HepG2 (cell line): ENCODE measurements around the gene ZBTB32. TPM values are rescaled to one million over a fixed set of nuclear protein-coding genes. Genes with fewer than 3 reads are reported as not detected.

ENCODE experiments used
- ATAC-seq: fragments of 200-7000 bp; cut with Tn5 transposase; 3 replicates; pipeline ENCODE4 v1.9.1; 2020; ENCODE audit warnings: mild to moderate bottlenecking, moderate library complexity
- BruUV-seq: library from RNA; stranded (reverse); fragments of 400-500 nt; replicated peaks from 2 replicates; lab custom pipeline; 2021; lab: Mats Ljungman, UMichigan
- CTCF ChIA-PET: fragments of 300-600 bp; formaldehyde crosslinking; extraction: SDS; loops from one replicate; lab custom pipeline; 2021; ENCODE audit warnings: low total read pairs, inconsistent platforms, low intra/inter-chr PET ratio; lab: Yijun Ruan, JAX
- POLR2A ChIA-PET: fragments of 350-600 bp; sonication (Branson Sonifier 250); formaldehyde crosslinking; loops from one replicate; lab custom pipeline; 2020; ENCODE audit warnings: antibody characterized with exemption, inconsistent platforms; lab: Yijun Ruan, JAX
- DNase-seq: peaks from one replicate; pipeline ENCODE4 v3.0.0-alpha.2; 2015; ENCODE audit warnings: low spot score
- FAIRE-seq: peaks from 3 replicates; lab custom pipeline; 2011; peaks lifted over from hg19 to GRCh38; lab: Jason Lieb, UNC
- H2AFZ ChIP-seq: one replicate; pipeline ENCODE4 v1.6.1; 2011; ENCODE audit warnings: low read length, inconsistent platforms
- H3K27ac ChIP-seq: fragments of 300-600 bp; 3 replicates; pipeline ENCODE4 v1.8.0; 2011; ENCODE audit warnings: mixed run types, mild to moderate bottlenecking, mixed read lengths, low read length, inconsistent platforms; ENCODE audit not compliant: insufficient read depth; ENCODE audit errors: extremely low read length
- H3K27me3 ChIP-seq, 2 experiments: fragments of 200-600 bp in 1 of 2; 2 replicates in 1 of 2; 3 replicates in 1 of 2; pipeline versions ENCODE4 v1.6.0 to v1.8.0; 2011; ENCODE audit warnings: low read length in 2 of 2, mild to moderate bottlenecking in 2 of 2, moderate library complexity in 2 of 2, inconsistent platforms in 1 of 2; ENCODE audit not compliant: insufficient read depth in 2 of 2, control insufficient read depth in 1 of 2
- H3K36me3 ChIP-seq, 2 experiments: fragments of 200-600 bp in 1 of 2; replicated peaks in 1 of 2; 2 replicates in 1 of 2; 3 replicates in 1 of 2; pipeline versions ENCODE4 v1.5.1 to v1.8.0; 2011; ENCODE audit warnings: low read length in 2 of 2, inconsistent platforms in 1 of 2; ENCODE audit not compliant: insufficient read depth in 2 of 2, control insufficient read depth in 1 of 2
- H3K4me1 ChIP-seq: 2 replicates; pipeline ENCODE4 v1.5.1; 2012; ENCODE audit warnings: low read length, inconsistent platforms; ENCODE audit not compliant: insufficient read depth
- H3K4me2 ChIP-seq: 2 replicates; pipeline ENCODE4 v1.6.0; 2011; ENCODE audit warnings: low read depth, low read length, inconsistent platforms
- H3K4me3 ChIP-seq, 3 experiments: fragments of 200-600 bp in 1 of 3; sonication (generic), shearing (Covaris generic) in 1 of 3; replicated peaks in 1 of 3; 2 replicates each; pipeline ENCODE4 v1.5.1; 2011 to 2016; ENCODE audit warnings: low read length in 3 of 3, inconsistent platforms in 2 of 3, low read depth in 2 of 3, mild to moderate bottlenecking in 2 of 3, control low read depth in 1 of 3, mixed read lengths in 1 of 3; ENCODE audit not compliant: insufficient read depth in 1 of 3
- H3K79me2 ChIP-seq: one replicate; pipeline ENCODE4 v1.6.1; 2011; ENCODE audit warnings: low read length, inconsistent platforms; ENCODE audit not compliant: insufficient read depth
- H3K9ac ChIP-seq: 2 replicates; pipeline ENCODE4 v1.6.0; 2011; ENCODE audit warnings: mild to moderate bottlenecking, low read depth, low read length, inconsistent platforms; ENCODE audit not compliant: insufficient read depth
- H3K9me3 ChIP-seq: 2 replicates; pipeline ENCODE4 v1.5.1; 2012; ENCODE audit warnings: mild to moderate bottlenecking, low read length
- H4K20me1 ChIP-seq: 2 replicates; pipeline ENCODE4 v1.6.0; 2011; ENCODE audit warnings: inconsistent platforms, mild to moderate bottlenecking, low read length, moderate library complexity; ENCODE audit not compliant: insufficient read depth
- ADNP ChIP-seq: sonication (generic); formaldehyde crosslinking; IDR thresholded peaks from 2 replicates; pipeline ENCODE4 v1.4.0; 2020; ENCODE audit warnings: missing genetic modification reagents
- HNRNPUL1 ChIP-seq: fragments of 200-400 bp; formaldehyde crosslinking; IDR thresholded peaks from 2 replicates; pipeline ENCODE4 v1.6.1; 2017; ENCODE audit warnings: low read depth, mild to moderate bottlenecking, low read length, moderate library complexity
- IRF2 ChIP-seq: IDR thresholded peaks from 2 replicates; pipeline ENCODE4 v1.6.1; 2018; ENCODE audit warnings: missing genetic modification reagents, missing compliant biosample characterization
- KAT2B ChIP-seq: fragments of 150-350 bp; IDR thresholded peaks from 2 replicates; pipeline ENCODE4 v1.6.1; 2014; ENCODE audit warnings: low read depth, low read length, borderline replicate concordance
- PHF20 ChIP-seq: sonication (generic); formaldehyde crosslinking; IDR thresholded peaks from 2 replicates; pipeline ENCODE4 v1.5.0; 2020; ENCODE audit warnings: mild to moderate bottlenecking, missing genetic modification reagents
- SATB2 ChIP-seq: sonication (generic); formaldehyde crosslinking; IDR thresholded peaks from 2 replicates; pipeline ENCODE4 v1.5.0; 2020; ENCODE audit warnings: missing genetic modification reagents
- ZNF101 ChIP-seq: sonication (generic); formaldehyde crosslinking; IDR thresholded peaks from 2 replicates; pipeline ENCODE4 v1.4.0; 2020; ENCODE audit warnings: mild to moderate bottlenecking, low read depth, missing genetic modification reagents, borderline replicate concordance
- whole genome bisulfite sequencing: methylation state at CpG from one replicate; pipeline ENCODE4 v1.1.6; 2017; ENCODE audit warnings: low lambda C conversion rate; 5-methylcytosine and 5-hydroxymethylcytosine counted together
- in situ Hi-C: cut with HindIII; loops from 2 replicates; pipeline ENCODE4 v1.10.0; 2017; ENCODE audit warnings: low pct_unique_long_range_greater_than_20kb; ENCODE audit not compliant: extremely low pct_ligation_motif_present
- intact Hi-C: fragments of 100-400 bp; cut with micrococcal nuclease; formaldehyde crosslinking; loops from one replicate; pipeline ENCODE4 v1.10.0; 2022; ENCODE audit not compliant: unreplicated experiment
- polyA plus RNA-seq, 8 experiments: library from polyadenylated mRNA; depleted of rRNA in 3 of 8; stranded (reverse) in 7 of 8; unstranded in 1 of 8; fragments of >200 nt; fragmentation: Illumina TruSeq in 4 of 8; extraction: Trizol in 4 of 8; gene quantifications; 2 replicates each; pipeline versions ENCODE4 v1.2.1 to v1.2.3, GENCODE V29; 2011 to 2016; ENCODE audit warnings: low read depth in 4 of 8, missing spikeins in 1 of 8, mixed read lengths in 1 of 8; ENCODE audit not compliant: insufficient read depth in 1 of 8
- total RNA-seq, 5 experiments: library from RNA; depleted of rRNA; stranded (reverse); fragments of >200 nt; fragmentation: Illumina TruSeq; extraction: Trizol; gene quantifications; 2 replicates each; pipeline ENCODE4 v1.2.3, GENCODE V29; 2016; ENCODE audit warnings: low read depth in 1 of 5
- TF ChIP-seq, protein P1 (sequence below): IDR thresholded peaks from 2 replicates; pipeline ENCODE4 v1.6.1; 2016; ENCODE audit warnings: low read depth

ZBTB32 gene
- total and polyA plus RNA-seq, 2 of the 13 experiments (the other 11 are each of a cell fraction or from before 2014, with no cell fraction given): not detected

DNA sequence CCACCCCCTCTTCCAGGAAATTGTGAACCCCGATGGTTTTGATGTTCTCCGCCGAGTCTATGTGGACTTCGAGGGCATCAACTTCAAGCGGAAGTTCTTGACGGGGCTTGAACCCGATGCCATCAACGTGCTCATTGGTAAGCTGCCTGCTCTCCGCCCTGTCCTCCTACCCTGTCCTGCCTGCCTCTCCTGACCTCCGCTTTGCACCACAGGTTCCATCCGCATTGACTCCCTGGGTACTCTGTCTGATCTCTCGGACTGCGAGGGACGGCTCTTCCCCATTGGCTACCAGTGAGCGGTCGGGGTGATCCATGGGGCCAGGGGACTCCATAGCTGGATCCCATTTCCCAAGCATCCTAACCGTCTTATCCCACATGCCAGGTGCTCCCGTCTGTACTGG is 26.0 kb downstream of the ZBTB32 start:
- intact Hi-C loops (no loop called here), in situ Hi-C loops (no loop called here)
- DNase-seq: no peak
- Histone ChIP-seq H4K20me1 (no peaks in the 10 kb centered on the region), H3K27me3 (no peaks in the 10 kb centered on the region), H3K4me3 (no peak overlapping the region), H3K9ac (no peak overlapping the region), H3K4me2 (no peak overlapping the region), H3K4me1 (no peaks in the 10 kb centered on the region), H3K9me3 (no peaks in the 10 kb centered on the region), H3K27ac (no peak overlapping the region), H3K79me2 (no peaks in the 10 kb centered on the region), H3K36me3 (peaks cover 58 to 94% of the 10 kb centered on the region in 2 experiments; a peak in 4 of 5 replicates), H2AFZ (no peak overlapping the region)
- ATAC-seq: no peak
- POLR2A ChIA-PET: interaction anchor here (1.0 to 3.6 kb wide), 2 partner anchors 10 to 11 kb away, joined by 3 to 11 read pairs; no protein-coding TSS in a partner anchor
- TF ChIP-seq PHF20 (CRISPR knock-in tag) (no peak), HNRNPUL1 (no peak), IRF2 (CRISPR knock-in tag) (no peak), SATB2 (CRISPR knock-in tag) (no peak), ADNP (no peak), ZNF101 (CRISPR knock-in tag) (no peak), KAT2B (no peak)
- TF ChIP-seq, protein P1, sequence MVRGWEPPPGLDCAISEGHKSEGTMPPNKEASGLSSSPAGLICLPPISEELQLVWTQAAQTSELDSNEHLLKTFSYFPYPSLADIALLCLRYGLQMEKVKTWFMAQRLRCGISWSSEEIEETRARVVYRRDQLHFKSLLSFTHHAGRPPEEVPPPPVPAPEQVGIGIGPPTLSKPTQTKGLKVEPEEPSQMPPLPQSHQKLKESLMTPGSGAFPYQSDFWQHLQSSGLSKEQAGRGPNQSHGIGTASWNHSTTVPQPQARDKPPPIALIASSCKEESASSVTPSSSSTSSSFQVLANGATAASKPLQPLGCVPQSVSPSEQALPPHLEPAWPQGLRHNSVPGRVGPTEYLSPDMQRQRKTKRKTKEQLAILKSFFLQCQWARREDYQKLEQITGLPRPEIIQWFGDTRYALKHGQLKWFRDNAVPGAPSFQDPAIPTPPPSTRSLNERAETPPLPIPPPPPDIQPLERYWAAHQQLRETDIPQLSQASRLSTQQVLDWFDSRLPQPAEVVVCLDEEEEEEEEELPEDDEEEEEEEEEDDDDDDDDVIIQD (CRISPR knock-in tag): no peak
- no TSS peak for BruUV-seq
- WGBS: 95% methylated on average over 18 of the region's 18 CpGs
- CTCF ChIA-PET: no interaction called here
- FAIRE-seq: no peak
